NCI-H1694 treated with DMSO at 0.1 percent for 48 hours (cell line): ENCODE results near the gene SEBOX.

ENCODE experiments used
- DNase-seq: peaks from one replicate; lab custom pipeline; 2025; lab: John Stamatoyannopoulos, UW

The SEBOX gene

GRCh38 chr17:28368306-28368831, 3.4 kb upstream of the SEBOX start:
- DNase-seq: no peak

- no peak for DNase-seq
Observed at GRCh38 chr17:28367641-28368305, 2.8 kb upstream of the SEBOX start.

GRCh38 chr17:28366605-28367004, 1.6 kb upstream of the SEBOX start:
- DNase-seq: no peak

- peak; percentile 20 for DNase-seq
Observed at GRCh38 chr17:28365487-28365886, 488 bp upstream of the SEBOX start.

- no peak for DNase-seq
Observed at GRCh38 chr17:28363776-28364650, 986 bp downstream of the SEBOX start.

GRCh38 chr17:28363186-28363585, 1.8 kb downstream of the SEBOX start:
- no peak for DNase-seq

GRCh38 chr17:28357901-28358197, 7.2 kb downstream of the SEBOX start:
- no peak for DNase-seq

DNA sequence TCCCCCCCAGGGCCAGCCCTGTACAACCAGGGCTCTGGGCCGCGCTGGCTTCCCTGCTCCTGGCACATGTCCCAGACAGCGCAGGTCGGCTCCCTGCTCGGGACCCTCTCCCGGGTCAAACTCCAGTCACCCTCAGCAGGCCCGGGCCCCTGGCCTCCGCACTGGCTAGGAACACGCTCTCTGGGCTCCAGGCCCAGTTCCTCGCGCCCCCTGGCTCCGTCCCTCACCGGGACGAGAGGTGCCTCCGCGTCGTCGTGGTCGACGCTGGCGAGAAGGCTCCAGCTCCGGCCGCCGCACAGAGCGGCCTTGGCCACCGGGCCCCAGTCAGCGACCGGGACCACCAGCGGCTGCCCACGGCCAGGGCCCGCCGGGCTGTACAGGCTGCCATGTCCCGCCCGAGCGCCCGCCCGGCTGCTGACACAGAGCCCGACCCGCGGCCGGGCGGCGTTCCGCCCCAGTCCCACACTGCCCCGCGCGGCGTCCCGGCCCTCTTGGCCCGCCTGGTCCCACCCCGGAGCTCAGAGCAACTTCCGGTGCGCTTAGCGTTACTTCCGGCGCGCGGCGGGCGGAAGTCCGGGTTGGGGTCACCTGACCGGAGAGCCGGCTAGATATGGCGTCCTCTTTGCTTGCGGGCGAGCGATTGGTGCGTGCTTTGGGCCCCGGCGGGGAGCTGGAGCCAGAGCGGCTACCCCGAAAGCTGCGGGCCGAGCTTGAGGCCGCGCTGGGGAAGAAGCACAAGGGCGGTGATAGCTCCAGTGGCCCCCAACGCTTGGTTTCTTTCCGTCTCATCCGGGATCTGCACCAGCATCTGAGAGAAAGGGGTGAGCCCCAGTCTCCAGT, 7.7 kb downstream of the SEBOX start, which contains the start of gene POLDIP2:
POLDIP2 (minus strand) TSS at position 467 of the 840 bp plus-strand sequence; CDS start at position 388, 79 bp downstream.
- peak; percentile 92 for DNase-seq

DNA sequence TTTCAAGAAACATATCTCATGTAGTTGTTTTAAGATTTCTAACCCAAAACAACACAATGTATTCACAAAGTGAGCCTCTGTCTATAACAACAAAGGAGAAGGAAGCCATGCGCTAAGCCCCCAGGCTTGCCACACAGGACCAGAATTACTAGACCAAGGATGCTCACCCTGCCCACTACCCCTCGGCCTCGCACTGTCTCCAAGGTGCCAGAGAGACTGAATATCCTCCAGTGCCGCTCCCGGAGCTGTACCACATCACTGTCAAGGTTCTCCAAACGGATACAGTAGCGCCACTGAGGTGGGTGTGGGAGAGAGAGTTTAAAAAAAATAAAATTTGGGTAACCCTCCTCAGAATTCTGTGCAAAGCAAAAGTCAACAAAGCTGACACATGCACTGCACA, 14.7 kb downstream of the SEBOX start:
- no peak for DNase-seq

DNA sequence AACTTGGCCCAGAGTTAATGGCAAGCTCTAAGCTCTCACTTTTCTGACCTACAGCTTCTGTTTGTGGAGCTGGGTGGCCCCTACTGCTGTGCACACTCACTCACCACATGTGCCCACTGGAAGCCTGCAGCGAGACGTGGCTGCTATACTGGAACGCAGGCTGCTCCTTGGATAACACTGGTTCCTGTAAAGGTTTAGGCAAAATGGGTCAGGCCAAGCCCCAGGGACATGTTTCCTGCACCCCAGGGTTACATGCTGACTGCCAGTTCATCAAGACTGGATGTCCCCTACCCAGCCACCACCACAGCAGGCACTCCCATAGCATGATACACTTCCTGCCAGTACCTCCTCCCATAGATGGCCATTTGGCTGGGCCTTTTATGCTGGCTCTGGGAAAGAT, 16.0 kb downstream of the SEBOX start:
- DNase-seq: no peak

DNA sequence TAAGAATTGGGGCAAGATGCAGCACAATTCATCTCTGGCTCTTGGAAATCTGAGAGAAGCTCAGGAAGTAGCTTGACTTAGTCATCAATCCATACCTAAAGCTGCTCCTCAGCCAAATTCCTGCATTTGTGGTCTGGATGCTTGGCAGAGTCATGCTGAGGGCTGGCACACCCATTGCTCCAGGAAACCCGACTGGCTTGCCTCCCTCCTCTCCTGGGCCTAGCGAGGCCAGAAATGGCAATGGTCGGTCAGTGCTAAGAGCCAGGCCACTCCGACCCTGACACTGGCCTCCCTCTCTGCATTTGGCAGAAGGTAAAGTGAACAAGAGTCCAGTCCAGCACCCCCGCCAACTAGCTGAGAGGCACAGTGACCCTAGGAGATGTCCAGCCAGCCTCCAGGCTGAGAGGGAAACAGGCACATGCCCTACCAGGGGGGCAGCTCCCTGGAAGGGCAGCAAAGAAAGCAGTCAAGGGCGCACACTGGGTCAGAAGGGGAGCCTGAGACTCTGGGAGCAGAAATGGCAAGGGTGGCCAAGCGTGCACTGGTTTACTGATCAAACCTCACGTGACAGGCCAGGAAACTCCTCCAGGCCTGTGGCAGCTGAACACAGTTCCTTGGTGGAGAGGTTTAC, 17.6 kb downstream of the SEBOX start:
- no peak for DNase-seq

DNA sequence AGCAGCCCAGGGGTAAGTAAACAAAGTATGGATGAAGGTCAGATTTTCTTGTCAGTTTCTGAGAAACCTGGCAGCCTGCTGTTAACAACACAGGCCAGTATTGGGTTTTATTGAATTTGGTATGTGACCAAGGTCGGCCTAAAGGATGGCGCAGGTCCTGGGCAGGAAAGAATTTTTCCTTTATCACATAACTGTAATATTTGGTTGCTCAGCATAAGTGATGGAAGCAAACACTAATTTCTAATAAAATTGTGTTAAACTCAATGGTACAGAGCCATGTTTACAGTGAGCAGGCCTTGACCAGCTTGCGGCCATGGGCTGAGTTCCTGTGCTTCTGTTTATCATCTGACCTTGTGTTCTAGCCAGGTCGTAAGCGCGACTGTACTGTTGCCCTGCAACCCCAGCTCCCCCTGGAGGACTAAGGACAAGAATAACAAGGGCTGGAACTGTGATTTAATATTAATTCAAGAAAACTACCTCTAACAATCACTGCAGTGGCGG, 18.2 kb downstream of the SEBOX start:
- DNase-seq: no peak

DNA sequence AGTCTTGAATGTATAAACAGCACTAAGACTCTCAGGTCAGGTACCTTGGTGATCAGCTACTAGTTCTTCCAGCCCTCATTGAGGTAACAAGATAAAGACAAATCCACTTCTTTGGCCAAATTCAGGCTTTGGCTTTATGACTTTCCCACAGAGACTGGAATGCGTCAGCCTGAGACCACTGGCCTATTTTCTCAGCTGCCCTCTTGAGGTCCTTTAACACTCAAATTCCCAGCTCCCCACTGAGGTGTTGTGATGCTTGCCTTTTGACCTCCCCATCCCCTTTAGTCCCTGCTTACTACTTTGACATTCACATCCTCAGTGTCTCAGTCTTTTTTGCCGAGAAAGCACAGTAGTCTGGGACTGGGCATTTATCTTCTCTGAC, 18.8 kb downstream of the SEBOX start:
- no peak for DNase-seq

DNA sequence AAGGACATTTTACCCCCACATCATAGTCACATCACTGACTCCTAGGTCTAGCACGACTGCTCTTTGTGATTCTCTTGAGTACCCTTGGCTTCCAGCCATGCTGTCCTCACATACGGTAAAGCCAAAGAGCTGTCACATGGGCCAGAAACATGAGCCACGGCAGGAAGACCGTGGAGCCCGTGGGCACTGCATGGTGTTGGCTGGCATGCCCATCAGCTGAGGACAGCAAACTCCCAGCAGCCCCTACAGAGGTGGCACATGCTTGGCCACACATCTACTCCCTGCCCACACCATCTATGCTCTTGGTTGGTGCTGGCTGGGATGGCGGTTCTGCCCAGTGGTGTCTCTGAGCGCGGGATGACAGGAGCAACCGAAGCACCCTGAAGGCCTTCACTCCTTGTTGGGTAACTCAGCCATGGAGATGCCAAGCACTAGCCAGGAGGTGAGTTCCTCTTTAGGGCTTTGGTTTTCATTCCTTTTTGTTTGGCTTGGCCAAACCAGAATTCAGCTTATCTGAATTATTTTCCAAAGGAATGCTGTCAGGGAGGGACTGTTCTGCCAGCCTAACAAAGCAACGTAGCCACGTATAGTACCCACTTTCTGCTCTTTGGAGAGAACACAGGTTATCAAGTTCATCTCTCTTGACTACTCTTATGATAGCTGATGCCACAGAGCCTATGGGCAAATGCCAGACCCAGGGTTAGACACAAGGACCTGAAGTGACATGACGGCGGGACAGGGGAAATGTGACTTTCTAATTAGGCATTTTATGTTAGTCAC, 19.4 kb downstream of the SEBOX start:
- no peak for DNase-seq

DNA sequence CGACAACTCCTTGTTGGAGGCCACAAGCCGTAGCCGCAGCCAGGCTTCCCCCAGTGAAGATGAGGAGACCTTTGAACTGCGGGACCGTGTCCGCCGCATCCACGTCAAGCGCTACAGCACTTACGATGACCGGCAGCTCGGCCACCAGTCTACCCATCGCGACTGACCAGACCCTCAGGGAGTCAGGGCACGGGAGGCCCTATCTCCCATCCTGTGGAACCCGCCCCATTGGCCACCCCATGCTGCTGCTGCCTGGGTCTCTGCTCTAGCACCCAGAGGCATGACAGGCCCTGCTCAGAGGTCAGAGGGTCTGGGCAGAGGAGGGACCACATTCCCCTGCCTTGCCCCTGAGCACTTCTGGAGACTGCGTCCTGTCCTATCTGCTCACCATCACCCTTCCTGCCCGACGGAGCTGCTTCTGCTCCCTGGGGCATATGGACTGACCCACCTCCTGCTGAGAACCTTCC, 20.5 kb downstream of the SEBOX start:
- DNase-seq: no peak

DNA sequence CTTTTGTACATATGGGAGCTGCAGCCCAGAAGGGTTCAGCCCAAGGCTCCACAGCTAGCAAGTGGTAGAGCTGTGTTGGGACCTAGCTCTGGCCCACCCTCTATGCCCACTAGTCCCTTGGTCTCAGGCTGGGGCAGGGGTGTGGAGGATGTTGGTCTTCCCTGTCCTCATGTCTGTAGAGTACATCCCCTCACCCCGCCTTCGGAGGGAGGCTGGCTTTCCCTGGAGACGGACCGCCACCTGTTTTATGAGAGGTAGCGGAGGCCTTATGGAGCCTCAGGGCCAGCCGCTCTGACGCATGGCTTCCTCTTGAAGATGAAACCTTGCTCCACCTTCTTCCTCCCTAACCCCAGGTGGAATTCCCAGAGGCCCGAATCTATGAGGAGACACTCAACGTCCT, 21.0 kb downstream of the SEBOX start:
- no peak for DNase-seq

GRCh38 chr17:28343491-28343932, 21.5 kb downstream of the SEBOX start:
- no peak for DNase-seq

- no peak for DNase-seq
Observed at GRCh38 chr17:28342313-28342712, 22.7 kb downstream of the SEBOX start.

DNA sequence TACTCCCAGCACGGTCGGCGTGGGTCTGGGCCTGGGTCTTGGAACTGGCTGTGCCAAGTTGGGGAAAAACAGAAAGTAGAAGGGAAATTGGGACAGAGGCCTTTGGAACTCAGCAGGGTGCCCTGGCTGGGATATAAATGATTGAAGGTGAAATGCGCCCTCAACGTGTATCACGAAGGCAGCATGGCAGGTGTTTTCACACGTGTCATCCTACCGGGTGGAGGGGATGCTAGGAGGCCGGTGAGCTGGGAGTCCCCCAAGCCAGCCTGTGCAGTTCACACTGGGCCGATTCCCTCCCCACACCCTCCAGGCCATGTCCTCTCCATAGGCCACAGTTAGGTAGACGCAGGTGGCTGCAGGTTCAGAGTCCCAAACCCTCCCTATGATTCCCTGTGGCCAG, 23.5 kb downstream of the SEBOX start:
- no peak for DNase-seq

DNA sequence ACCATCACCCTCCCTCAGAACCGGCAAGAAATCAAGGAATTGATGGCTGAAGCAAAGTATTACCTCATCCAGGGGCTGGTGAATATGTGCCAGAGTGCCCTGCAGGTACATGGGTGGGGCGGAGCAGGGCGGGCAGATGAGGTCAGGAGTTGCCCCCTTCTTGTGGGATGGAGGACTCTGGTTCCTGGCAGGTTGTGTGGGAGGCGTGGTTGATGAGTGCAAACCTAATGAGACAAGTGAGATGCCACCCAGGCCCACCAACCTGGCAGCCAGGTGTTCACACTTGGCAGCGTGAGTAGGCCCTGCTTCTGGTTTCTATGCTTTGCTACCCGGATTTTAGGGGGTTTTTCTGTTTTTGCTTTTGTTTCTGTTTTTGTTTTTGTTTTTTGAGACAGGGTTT, 24.6 kb downstream of the SEBOX start:
- no peak for DNase-seq

DNA sequence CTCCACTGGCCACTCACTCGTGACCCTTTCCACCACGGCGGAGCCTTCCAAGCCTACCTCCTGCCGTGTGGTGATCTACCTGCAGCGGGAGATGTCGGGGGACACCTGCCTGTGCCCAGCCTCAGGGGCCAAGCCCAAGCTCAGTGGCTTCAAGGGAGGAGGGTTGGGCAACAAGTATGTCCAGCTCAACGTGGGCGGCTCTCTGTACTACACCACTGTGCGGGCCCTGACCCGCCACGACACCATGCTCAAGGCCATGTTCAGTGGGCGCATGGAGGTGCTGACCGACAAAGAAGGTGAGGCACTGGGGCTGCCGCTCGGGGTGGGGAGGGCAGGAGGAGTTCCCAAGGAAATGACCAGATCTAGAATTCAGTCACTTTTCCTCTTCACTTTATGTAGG, 25.6 kb downstream of the SEBOX start:
- no peak for DNase-seq
